ENCODE measurements around the gene ABCC2.

DNA sequence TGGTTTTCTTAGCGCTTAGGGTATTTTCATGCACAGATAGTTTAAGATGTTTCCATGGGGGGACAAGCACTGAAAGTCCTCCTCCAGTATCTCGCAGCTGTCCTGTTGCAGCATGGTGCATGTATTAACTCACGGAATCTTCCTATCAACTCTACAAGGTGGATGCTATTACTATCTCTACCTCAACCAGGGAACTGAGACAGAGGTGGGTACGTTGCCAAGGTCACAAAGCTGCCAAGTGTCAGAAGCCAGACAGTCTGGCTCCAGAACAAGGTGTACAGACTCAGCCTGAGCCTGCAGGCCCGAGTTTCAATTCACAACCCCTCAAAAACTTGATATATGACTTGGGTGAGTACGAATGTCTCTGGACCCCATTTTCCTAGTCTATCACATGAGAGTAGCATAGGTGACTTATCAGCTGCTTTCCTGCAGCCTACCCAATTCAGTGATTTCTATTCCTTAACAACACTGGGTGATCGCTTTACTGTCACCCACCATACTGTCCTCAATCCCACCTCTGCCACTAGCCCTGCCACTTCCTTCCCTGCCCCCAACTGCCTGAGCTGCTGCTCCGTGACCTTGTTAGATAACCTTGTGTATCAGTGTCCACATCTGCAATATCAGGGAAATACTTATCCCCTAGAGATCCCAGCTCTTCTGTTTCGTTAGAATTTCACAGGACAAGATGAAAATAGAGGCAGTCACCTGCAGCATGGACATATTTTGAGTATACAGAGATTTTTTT lies 92.1 kb downstream of the ABCC2 start:
- TF ChIP-seq, protein P1, sequence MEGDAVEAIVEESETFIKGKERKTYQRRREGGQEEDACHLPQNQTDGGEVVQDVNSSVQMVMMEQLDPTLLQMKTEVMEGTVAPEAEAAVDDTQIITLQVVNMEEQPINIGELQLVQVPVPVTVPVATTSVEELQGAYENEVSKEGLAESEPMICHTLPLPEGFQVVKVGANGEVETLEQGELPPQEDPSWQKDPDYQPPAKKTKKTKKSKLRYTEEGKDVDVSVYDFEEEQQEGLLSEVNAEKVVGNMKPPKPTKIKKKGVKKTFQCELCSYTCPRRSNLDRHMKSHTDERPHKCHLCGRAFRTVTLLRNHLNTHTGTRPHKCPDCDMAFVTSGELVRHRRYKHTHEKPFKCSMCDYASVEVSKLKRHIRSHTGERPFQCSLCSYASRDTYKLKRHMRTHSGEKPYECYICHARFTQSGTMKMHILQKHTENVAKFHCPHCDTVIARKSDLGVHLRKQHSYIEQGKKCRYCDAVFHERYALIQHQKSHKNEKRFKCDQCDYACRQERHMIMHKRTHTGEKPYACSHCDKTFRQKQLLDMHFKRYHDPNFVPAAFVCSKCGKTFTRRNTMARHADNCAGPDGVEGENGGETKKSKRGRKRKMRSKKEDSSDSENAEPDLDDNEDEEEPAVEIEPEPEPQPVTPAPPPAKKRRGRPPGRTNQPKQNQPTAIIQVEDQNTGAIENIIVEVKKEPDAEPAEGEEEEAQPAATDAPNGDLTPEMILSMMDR (IDR thresholded peaks at IDR 0.05; ENCODE audit: poor library complexity): no peak
- TF ChIP-seq EZH2phosphoT487 (IDR thresholded peaks at IDR 0.05; ENCODE audit: low read depth, severe bottlenecking, unreplicated experiment) (no peak), EZH2 (IDR thresholded peaks at IDR 0.05; ENCODE audit: borderline replicate concordance) (no peak)
